ENCODE data around the gene NCS1.

The NCS1 gene

GRCh38 chr9:130172161-130172857 is at the start of gene NCS1:
TSS of gene NCS1 (plus strand) at chr9:130172404. CDS start at chr9:130172664, 260 bp downstream.
- peak; percentile 20 for DNase-seq (ENCODE audit: low spot score)

- DNase-seq (ENCODE audit: low spot score), result no peak
Observed at GRCh38 chr9:130122456-130122855, 49.7 kb upstream of the NCS1 start.

GRCh38 chr9:130124085-130124860 is 47.9 kb upstream of the NCS1 start:
- no peak for DNase-seq (ENCODE audit: low spot score)

- DNase-seq (ENCODE audit: low spot score), result no peak
Observed at GRCh38 chr9:130126721-130127433, 45.3 kb upstream of the NCS1 start.

- DNase-seq (ENCODE audit: low spot score), result peak; percentile 86
Observed at GRCh38 chr9:130128251-130128650, 44.0 kb upstream of the NCS1 start.

- peak; percentile 40 for DNase-seq (ENCODE audit: low spot score)
Observed at GRCh38 chr9:130128733-130129431, 43.3 kb upstream of the NCS1 start.

GRCh38 chr9:130129432-130130061 is 42.7 kb upstream of the NCS1 start:
- DNase-seq (ENCODE audit: low spot score), result no peak

GRCh38 chr9:130132746-130133145 is 39.5 kb upstream of the NCS1 start:
- DNase-seq (ENCODE audit: low spot score), result no peak

GRCh38 chr9:130137081-130137640 is 35.0 kb upstream of the NCS1 start:
- DNase-seq (ENCODE audit: low spot score), result no peak

- no peak for DNase-seq (ENCODE audit: low spot score)
Observed at GRCh38 chr9:130137641-130138081, 34.5 kb upstream of the NCS1 start.

- no peak for DNase-seq (ENCODE audit: low spot score)
Observed at GRCh38 chr9:130138171-130138653, 34.0 kb upstream of the NCS1 start.

- peak; percentile 25 for DNase-seq (ENCODE audit: low spot score)
Observed at GRCh38 chr9:130138791-130139190, 33.4 kb upstream of the NCS1 start.

GRCh38 chr9:130139251-130139650 is 33.0 kb upstream of the NCS1 start:
- DNase-seq (ENCODE audit: low spot score), result no peak

- DNase-seq (ENCODE audit: low spot score), result no peak
Observed at GRCh38 chr9:130140706-130141105, 31.5 kb upstream of the NCS1 start.

- no peak for DNase-seq (ENCODE audit: low spot score)
Observed at GRCh38 chr9:130142056-130142455, 30.1 kb upstream of the NCS1 start.

GRCh38 chr9:130142641-130143040 is 29.6 kb upstream of the NCS1 start:
- no peak for DNase-seq (ENCODE audit: low spot score)

- DNase-seq (ENCODE audit: low spot score), result no peak
Observed at GRCh38 chr9:130143279-130143893, 28.8 kb upstream of the NCS1 start.

GRCh38 chr9:130143958-130144366 is 28.2 kb upstream of the NCS1 start:
- no peak for DNase-seq (ENCODE audit: low spot score)

- DNase-seq (ENCODE audit: low spot score), result no peak
Observed at GRCh38 chr9:130144703-130145102, 27.5 kb upstream of the NCS1 start.

- no peak for DNase-seq (ENCODE audit: low spot score)
Observed at GRCh38 chr9:130145658-130146057, 26.5 kb upstream of the NCS1 start.

- no peak for DNase-seq (ENCODE audit: low spot score)
Observed at GRCh38 chr9:130147198-130147597, 25.0 kb upstream of the NCS1 start.
